HG03378 (cell line): Measurements from ENCODE around the gene TBX4.
"Not testable (repeated sequence)": the region's sequence is repeated elsewhere in the genome, so short reads cannot be mapped to it uniquely, and the experiment has no call there.

ENCODE experiments used
- ATAC-seq: cut with Tn5 transposase; IDR thresholded peaks from one replicate; pipeline ENCODE4 v1.9.1; 2021; ENCODE audit warnings: mild to moderate bottlenecking, moderate library complexity; ENCODE audit not compliant: unreplicated experiment

The TBX4 gene

DNA sequence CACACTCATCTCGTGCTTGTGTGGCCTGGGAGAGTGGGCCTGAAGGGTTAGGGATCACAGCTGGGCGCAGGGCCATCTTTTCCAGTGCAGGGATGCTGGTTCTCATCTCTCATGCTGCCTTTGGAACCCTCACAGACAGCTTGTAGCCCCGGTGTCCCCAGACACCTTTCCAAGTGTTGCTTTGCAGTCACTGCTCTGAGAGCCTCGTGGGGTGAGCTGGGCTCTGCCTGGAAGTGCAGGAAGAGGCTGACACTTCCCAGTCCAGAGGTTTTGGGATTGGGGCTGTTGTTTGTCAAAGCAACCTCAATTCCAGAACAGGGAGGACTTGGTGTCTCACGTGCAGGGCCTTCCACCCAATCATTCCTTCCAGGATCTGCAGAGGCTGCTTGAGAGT is 28.2 kb downstream of the TBX4 start:
- ATAC-seq, result no peak

DNA sequence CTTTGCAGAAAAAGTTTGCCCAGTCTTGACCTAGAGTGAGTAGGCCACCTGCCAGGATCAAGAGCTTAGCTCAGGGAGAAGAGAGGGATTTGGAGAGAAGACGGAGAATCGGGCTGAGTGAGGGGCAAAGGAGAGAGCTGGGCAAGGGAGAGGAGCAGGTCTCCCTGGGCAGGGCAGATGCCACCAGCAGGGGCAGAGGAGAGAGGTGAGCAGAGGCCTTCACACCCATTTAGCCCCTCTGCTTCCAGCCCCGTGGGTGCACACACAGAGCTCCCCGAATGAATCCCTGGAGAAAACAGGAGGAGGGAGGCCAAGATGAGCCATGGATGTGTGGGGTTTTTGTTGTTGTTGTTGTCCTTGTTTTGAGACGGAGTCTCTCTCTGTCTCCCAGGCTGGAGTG is 29.2 kb downstream of the TBX4 start:
- no peak for ATAC-seq

DNA sequence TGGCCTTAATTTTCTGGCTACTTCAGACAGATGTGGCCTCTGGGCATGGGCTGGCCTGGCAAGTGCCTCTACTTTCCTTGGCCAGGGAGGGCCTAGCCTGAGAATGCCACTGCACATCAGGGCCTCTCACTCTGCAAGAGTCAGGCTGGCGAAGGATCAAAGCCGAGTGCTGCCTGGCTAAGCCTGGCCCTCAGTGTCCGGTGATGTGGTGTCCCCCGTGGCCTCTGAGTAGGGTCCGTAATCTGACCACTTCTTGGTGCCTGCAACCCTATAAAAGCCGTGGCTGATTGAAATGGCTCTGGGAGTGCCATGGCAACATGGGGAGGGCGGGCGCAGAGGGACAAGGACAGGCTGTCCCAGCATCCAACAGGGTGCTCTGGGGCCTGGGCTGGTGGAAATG is 30.2 kb downstream of the TBX4 start:
- ATAC-seq, result no peak

DNA sequence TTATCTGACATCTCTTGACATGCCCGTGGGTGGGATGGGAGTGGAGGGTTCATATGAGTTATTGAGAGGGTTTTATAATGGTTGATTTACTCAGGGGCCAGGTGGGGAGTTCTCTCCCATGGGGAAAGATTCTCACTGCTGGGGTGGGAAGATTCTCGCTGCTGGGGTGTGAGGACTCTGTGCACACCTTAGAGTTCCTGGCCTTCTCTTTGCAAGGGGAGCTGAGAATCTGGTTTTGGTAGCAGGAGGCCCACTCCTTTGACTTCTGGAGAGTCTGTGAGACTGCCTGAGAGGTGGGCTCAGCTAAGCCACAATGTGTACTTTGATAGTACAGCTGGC is 31.5 kb downstream of the TBX4 start:
- no peak for ATAC-seq

DNA sequence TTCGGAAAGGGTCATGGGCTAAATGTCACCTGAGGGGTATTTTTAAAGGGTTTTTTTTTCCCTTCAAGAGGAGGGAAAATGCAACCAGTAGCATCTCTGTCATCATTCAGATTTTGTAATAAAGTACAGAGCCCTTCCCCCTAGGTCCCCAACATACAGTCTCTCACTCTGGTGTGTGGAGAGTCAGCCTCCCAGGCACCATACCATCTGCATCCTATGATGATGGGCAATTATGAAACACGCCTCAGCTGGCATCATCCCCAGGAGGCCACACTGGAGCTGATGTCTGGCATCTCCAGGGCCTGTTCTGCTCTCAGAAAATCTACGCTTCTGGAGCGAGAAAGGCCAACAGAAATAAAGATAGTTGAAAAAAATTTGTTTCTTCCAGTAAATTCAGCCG is 32.0 kb downstream of the TBX4 start:
- ATAC-seq, result no peak

DNA sequence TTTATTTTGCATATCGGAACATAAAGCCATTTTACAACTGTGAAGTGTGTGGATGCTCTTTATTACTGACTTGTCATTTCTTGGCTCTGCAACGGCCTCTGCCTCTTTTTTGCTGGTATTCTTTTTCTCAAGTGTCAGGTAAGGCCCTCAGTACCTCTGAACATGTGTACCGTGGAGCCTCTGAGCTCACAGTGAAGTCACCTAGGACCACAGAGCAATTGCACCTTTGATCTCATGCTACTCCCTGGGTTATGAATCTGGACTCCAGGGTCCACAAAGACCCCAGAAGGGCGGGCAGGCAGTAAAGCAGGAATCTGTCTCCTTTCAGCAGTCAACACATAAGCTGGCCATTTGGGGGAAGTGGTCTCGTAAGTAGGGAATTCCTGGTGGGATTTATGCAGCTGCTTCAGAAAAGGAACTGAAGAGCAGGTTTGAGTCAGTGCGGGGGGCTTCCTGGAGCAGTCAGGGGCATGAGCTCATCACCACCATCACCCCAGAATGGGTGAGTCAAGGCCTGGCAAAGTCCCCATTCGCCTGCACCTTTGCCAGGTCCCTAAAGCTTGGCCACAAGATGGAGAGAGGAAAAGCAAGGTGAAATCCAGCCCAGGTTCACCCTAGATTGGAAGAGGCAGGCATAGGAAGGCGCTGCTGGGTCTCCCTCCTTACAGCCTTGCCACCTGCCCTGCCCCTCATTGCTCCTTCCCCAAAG is 33.0 kb downstream of the TBX4 start:
- ATAC-seq, result no peak

DNA sequence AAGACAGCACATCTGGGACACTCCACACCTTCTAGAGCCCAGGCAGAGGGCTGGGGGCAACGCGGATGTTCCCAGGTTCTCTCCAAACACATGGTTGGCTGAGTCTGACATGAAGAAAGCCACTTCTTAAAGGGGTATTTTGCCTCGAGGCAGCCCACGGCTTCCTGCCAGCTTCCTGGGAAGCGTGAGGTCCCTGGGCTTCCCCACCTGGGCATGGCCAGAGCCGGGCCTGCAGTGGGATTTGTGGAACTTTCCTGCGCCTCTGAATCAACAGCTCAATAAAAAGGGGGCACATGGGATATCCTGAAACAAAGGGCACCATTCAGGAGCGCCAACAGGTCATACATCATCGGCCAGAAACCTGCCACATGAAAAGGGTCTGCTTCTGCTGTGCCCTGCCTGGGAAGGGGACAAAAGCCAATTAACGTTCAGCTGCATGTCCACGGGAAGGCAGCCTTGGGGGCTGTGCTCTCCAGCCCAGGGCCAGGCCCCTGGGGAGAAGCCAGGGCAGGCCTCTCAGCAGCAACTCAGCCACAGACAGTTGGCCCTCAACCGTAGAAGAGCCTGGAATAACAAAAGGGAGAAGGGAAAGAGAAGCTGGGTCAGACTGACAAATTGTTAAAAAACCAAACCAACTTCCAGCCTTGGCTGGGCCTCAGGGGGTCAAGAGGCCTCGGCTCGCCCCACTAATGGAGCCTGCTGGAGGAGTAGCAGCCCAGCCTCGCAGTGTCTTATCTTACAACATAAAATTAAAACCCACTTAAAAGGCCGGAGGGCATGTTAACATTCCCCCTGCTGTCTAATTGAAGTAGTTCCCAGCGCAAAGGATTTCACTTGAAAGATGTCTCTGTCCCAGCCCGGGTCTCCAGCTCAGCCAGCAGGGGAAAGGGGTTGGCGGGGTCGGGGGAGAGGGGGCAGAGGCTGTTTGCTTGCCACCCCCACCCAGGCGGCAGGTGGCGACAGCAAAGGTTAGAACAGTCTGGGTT is 34.2 kb downstream of the TBX4 start:
- ATAC-seq, result no peak

DNA sequence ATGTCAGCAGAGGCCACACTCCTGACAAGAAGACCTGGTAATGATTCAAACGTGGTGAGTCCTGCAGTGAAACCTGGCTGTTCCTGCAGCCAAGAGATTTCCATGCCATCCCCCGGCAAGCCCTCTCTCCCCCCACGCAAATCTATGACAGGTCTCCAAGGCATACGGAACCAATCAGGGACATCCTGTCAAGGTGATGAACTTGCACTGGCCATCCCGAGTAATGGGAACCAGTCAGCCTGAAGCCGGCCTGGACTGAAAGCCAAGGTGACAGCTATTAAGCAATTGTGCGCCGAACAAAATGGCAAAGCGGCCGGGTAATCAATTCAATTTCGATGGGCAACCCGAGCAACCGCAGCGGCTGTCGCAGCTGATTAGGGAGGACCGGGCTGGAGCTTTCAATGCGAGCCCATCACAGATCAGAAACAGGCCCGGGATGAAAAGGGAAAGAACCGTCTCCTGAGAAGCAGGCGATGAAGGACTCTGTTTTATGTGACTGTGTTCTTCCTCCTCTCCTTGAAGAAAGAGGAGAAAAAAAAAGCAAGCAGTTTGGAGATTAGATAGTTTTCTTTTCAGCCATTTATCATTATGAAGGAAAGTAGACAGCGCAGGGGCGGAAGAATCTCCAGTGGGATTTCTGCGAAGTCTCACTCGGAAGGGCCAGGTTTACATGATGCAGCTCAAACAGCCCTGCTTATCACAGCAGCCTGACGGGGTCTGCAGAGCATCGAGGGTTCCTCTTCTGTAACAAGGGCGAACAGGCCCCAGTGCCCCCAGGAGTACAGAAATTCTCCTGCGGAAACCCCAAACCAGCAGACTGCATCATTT is 35.2 kb downstream of the TBX4 start:
- ATAC-seq, result no peak

DNA sequence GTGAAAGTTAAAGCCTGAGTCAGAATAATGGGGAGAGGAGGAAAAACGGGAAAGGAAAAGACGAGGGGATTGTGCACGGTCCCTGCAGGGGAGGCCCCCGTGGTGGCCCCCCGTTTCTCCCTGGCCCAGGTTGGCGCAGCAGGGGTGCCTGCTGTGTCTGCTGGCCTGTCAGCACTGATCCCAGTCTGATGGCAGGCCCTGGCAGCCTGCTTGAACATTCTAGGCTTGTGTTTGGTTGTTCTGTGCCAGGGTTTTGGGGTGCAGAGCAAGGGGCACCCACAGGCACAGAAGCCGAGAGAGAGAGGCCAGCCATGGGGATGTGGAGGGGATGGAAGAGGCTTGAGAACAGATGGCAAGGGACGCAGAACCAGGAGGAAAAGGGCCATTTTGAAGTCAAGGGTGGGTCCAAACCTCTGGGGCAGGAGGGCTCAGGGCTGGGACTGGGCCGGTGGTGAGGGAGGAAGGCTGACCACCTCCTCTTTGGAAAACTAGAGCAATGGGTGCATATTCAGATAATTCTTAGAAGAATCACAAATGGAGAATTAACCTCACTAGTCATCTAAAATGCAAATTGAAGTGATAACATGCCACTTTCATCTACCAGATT is 35.9 kb downstream of the TBX4 start:
- no peak for ATAC-seq

DNA sequence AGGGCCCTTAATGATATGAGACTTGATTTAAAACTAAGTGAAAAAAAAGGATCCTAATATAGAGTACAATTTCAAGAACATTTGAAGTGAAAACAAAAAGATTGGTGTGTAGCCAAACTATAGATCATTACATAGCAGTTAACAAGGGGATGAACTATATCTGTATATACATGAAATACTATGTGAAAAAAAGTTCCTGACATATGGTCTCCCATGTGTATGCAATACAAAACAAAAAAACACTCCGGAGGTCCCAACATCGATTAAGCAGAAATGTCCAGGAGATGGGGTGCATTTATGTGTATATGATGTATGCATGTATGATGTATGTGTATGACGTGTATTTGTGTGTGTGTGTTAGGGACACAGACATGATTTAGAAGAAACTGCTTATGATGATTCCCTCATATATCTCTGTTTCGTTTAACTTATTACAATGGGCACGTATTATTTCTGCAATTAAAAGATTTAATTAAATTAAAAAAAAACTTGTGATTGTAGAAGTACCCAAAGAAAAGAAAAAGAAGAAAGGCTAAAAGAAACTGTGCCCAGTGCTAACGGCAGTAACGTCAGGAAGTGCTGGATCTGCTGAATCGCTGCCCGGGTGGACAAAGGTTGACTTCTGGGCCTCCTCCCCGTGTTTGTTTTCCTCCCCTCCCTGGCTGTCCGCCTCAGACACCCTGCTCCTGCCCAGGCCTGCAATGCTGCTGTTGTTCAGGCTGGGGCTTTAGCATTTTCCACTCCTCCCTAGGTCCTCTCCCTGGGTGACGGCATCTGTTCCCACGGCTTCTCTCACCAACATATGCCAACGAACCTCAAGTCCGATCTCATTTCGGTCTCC is 36.9 kb downstream of the TBX4 start:
- no peak for ATAC-seq

DNA sequence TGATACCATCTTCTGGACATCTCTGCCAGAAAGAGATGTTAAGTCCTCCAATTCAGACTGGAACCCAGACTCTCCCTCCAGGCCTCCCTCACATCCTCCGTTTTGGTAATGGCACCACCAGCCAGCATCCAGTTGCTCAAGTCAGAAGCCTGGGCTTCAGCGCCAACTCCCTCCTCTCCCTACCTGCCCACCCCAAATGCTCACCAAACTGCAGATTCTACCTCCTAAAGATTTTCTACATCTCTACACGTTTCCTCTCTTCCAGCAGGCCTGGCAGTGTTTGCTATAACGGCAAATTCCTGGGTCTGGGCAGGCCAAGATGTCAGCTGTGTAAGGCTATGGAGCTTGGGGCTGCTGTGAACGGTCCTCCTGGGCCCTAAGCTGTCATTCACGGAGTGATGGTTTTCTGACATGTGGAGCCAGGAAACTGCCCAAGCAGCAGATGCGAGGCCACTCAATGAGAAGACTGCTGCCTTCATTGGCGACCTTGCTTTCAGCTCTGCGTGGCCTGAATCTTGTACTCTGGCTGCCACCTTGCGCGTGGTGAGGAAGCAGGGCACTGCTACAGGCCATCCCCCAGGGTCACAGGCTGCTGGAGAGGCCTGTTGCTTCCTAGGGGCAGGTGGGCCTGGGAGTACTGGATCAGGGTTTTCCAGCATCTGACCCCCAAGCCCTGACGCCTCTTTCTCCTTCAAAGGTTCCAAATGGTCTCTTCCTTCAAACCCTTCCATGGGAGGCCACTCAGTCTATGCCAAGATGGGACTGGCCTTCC is 37.7 kb downstream of the TBX4 start:
- ATAC-seq, result no peak

DNA sequence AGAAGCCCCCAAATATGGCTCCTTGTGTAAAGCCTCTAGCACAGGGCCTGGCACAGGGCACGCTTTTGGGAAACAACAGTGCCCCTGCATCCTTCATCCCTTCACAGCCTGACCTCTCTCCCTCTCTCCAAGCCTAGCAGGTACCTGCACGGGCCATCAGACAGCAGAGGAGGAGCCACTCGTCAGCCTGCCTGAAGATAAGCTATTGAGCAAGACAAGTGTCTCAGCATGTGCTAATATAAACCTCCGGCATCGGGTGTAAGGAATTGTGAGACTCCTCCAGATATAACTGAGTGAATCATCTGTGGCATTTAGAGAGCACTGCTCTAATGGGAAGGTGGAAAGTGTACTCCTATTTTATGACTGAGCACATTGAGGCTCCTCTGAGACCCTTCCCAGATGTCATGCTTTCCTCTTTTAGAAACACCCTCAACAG is 38.3 kb downstream of the TBX4 start:
- ATAC-seq, result no peak

DNA sequence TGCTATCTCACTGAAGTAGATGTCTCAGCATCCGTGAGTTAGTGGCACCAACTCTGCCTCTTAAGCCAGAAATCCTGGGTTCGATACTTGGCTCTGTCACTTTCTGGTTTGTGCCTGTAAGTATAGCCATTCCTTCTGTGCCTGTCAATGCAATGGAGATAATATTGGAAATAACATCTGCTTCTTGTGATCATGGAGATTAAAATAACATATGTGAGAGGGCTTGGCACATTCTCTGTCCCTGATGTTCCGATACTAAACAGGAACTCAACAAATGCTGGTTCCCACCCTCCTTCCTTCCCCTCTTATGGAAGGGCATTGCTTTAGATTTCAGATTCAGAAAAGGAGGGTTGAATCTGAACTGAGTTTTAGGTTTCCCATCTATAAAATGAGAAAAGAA is 39.8 kb downstream of the TBX4 start:
- ATAC-seq, result no peak

DNA sequence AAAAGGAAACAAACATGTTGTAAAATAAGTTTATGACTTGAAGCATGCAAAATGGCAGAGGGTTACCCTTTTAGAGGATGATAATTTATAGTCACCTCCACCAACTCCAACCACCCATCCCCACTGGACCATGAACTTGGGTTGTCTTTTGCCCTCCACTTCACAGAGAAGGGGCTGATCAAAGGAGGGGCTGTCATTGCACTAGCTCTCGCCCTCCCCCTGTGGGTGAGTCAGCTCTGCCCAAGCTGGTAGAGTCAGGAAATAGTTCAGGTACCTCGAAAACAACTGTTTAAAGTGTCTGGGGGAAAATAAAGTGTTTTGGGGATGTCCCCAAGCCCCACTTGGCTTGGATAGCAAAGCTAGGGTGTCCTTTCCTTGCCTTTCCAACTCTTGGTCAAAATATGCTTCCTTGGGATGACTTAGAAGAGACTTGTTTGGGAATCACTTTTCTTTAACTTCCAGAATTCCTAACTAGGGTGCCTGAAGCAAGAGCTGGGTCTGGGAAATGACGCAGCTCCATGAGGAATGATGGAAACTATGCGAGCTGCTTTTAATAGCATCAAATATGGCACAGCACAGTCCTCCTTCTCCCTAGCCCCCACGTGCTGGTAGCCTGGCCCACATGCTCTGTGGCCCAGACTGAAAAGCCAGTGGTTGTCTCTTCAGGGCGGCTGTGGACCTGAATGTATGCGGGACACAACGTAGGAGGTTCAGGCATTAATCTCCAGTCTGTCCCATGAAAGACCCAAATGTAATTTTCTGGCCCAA is 40.7 kb downstream of the TBX4 start:
- no peak for ATAC-seq

DNA sequence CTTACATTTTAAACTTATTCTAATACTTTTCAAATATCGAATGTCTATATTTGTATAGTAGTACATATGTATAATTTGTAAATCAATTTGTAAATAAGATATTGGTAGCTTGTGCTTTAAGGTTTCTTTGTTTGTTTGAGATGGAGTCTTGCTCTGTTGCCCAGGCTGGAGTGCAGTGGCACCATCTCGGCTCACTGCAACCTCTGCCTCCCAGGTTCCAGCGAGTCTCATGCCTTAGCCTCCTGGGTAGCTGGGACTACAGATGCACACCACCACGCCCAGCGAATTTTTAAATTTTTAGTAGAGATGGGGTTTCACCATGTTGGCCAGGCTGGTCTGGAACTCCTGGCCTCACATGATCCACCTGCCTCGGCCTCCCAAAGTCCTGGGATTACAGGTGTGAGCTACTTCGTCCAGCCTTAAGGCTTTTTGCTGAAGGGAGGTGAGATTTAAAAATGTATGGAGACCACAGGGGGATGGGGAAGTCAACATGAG is 41.7 kb downstream of the TBX4 start:
- not testable (repeated sequence) for ATAC-seq

DNA sequence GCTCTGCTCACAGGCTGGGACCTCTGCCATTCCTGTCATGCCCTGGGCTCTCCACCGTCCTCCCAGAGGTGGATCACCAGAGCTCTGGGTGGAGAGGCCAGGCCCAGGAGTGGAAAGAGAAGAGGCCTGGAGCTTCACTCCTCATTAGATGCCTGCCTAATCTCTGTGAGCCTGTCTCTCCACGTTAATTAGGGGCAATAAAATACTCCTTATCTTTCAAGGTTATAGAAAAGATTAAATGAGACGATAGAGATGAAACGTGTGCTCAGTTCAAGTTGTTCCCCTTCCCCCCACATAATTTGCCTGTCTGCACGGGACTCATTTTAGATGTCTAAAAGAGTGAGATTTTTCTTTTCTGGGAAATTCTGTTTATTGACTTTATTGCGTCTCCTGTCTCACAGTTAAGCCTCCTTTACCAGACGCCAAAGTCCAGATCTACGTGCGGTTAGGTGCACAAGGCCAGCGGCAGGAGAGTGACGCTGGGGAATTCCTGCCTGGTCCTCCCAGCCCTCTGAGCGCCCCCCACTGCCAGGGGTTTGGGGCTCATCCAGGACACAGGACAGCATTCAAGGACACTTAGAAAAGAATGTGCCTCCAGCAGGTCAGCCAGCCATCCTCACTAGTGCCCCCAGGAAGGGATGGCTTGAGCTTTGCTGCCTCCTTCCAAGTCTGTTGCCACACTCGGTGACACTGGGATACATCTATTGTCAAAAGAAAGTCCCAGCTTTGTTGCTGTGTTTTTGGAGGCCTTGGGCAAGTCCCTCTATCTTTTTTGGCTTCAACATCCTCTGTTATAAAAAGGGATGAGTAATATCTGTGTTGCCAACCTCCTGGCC is 42.3 kb downstream of the TBX4 start:
- no peak for ATAC-seq

DNA sequence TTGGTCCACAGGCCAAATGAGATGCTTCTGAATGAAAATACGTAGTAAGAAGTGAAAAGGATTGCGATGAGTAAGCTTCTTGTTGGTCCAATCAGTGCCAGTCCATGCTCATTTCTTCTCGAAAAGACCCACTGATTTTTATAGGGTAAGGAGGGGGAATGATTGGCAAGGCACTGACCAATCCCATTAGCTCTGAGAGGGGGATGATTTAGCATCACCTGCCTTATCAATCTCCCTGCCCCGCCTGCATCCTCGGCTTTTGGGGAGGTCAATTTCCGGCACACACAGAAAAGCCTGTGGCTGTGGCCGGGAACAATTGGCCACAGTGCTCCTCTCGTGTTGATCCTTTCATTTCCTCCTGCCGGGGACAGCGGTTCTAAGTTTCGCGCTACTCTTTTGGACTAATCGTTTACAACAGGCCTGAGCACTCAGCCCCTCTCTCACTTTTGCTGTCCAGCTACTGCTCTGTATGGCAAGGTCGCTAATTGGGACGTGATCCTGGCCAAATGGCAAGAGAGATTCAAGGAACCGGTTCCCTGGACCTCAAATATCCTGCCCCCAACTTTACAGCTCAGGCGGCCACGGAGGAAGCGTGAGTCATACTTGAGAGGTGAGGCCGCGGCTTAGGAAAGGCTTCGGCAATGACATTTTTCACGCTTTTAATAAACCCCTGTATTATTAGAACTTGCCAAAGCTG is 43.1 kb downstream of the TBX4 start:
- no peak for ATAC-seq
